Left lobe of liver (tissue), 2 donors: ENCODE results near the gene ZSWIM1. TPM values are rescaled to one million over a fixed set of nuclear protein-coding genes. Genes with fewer than 3 reads are reported as not detected.
"Not testable (repeated sequence)": the region's sequence is repeated elsewhere in the genome, so short reads cannot be mapped to it uniquely, and the experiment has no call there.

ENCODE experiments used
- ATAC-seq: fragments of 200-7000 bp; cut with Tn5 transposase; one replicate; pipeline ENCODE4 v1.9.1; 2020; ENCODE audit warnings: mild to moderate bottlenecking, moderate library complexity
- DNase-seq: peaks from one replicate; pipeline ENCODE4 v3.0.0-alpha.2; 2020; ENCODE audit warnings: low spot score
- total RNA-seq: library from RNA; stranded (reverse); gene quantifications from one replicate; pipeline ENCODE4 v1.2.1, GENCODE V29; 2021
- donor health status: DM: no; HTN: no; CAD: no; lungs with moderate emphysema.
- donor health status: DM: no; HTN: yes; CAD: no.

Gene ZSWIM1
- total RNA-seq, 1 donor from 2014 or later = 2.7 TPM

DNA sequence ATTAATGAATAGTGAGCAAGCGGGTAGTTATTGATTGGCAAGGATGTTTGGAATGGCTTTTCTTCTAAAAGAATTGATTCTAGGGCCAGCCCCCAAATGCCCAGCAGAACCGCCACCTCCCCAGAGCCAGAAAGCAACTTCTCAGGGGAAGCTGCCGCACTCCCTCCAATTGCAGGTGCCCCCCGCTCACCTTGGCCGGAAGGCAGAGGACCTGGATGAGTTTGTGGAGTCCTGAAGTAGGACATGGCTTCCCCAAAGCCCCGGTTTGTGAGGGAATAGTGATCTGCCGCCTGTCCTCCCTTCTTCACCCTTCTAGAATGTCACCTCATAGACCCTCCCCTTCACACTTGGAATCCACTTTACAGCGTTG, 6.3 kb downstream of the ZSWIM1 start, which contains the start of gene SPATA25:
Gene SPATA25 (minus strand): TSS at position 277 of the 370 bp plus-strand sequence. CDS start 32 bp downstream, at position 245.
- DNase-seq = no peak
- no peak for ATAC-seq

DNA sequence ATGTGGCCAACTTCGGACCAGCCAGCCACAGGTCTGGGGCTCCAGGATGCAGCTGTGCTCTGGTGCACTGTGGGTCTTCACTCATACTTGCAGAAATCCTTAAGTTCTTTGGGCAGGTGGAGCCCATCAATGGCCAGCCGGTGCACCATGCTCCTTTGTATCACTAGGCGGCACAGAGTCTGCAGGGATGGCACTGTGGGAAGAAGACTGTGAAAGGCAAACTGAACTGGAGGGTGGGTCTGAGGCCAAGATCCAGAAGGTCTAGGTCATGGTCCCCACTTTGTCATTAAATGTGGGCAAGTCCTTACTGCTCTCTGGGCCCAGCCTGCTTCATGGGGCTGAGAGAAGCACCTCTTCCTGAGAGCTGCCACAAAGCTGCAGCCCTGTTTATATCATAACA, 7.7 kb downstream of the ZSWIM1 start:
- DNase-seq (no peak), ATAC-seq (no peak)

DNA sequence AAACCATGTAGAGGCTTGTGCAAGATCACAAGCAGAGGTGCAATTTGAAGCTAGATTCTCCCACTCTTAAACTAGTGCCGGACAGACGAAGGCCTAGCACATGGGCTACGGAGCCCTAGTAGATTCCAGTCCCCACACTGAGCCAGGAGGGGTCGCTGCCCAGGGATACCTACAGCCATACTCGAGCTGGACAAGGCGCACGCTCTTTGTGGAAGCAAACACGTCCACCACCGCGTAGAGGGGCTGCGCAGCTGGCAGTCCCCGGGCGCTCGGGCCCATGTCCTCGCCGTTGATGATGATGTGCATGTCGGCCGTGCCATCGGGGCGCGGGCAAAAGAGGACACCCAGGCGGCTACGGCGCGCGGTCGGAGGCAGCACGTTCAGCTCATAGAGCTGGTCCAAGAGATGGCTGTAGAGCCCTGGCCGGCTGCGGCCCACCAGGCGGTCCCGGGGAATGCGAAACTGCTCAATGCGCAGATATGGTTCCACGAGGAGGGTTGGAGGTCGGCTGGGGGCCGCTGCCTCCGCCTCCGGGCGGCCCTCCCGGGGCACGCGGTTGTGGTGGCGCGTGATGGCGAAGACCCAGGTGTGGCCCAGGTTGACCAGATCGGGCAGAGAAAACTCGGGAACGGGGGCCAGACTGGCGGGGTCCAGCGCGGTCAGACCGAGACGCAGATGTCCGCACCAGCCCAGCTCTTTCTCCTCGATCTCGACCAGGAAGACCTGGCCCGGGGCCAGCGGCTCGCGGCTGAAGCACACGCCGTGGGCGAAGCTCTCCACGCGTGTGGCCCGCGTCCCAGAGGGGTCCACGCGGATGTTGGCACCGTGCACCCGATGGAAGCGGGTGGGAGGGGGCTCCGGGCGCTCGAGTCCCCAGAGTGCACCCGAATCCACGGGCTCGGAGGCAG, 9.3 kb downstream of the ZSWIM1 start:
- ATAC-seq = peak; percentile 75
- peak; percentile 78 for DNase-seq

DNA sequence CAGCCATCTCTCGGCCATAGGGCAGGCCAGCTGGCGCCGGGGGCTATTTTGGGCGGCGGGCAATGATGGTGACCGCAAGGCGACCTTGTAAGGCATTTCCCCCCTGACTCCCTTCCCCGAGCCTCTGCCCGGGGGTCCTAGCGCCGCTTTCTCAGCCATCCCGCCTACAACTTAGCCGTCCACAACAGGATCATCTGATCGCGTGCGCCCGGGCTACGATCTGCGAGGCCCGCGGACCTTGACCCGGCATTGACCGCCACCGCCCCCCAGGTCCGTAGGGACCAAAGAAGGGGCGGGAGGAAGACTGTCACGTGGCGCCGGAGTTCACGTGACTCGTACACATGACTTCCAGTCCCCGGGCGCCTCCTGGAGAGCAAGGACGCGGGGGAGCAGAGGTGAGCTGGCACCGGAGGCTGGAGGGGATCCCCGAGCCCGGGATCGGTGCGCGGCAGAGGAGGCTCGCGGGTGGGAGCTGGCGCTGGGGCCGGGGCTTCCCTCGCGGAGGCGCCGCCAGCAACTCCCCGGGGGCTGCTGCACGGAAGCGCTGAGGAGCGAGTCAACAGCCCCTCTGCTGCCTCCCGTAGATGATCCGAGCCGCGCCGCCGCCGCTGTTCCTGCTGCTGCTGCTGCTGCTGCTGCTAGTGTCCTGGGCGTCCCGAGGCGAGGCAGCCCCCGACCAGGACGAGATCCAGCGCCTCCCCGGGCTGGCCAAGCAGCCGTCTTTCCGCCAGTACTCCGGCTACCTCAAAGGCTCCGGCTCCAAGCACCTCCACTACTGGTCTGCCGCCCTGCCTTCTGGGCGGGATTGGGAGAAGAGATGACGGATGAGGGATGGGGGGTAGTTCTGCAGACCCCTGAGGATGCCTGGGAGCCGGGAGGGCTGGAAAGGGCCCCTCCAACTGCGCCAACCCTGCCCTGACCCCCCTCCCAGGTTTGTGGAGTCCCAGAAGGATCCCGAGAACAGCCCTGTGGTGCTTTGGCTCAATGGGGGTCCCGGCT, 10.3 kb downstream of the ZSWIM1 start, which contains the start of the genes CTSA and NEURL2:
Gene CTSA (plus strand): TSS at position 351 of the 999 bp plus-strand sequence. CDS start 234 bp downstream, at position 585.
Gene NEURL2 (minus strand): TSS at position 224 of the 999 bp plus-strand sequence. CDS start 217 bp downstream, at position 7.
- peak; percentile 86 for ATAC-seq
- DNase-seq = peak; percentile 98

DNA sequence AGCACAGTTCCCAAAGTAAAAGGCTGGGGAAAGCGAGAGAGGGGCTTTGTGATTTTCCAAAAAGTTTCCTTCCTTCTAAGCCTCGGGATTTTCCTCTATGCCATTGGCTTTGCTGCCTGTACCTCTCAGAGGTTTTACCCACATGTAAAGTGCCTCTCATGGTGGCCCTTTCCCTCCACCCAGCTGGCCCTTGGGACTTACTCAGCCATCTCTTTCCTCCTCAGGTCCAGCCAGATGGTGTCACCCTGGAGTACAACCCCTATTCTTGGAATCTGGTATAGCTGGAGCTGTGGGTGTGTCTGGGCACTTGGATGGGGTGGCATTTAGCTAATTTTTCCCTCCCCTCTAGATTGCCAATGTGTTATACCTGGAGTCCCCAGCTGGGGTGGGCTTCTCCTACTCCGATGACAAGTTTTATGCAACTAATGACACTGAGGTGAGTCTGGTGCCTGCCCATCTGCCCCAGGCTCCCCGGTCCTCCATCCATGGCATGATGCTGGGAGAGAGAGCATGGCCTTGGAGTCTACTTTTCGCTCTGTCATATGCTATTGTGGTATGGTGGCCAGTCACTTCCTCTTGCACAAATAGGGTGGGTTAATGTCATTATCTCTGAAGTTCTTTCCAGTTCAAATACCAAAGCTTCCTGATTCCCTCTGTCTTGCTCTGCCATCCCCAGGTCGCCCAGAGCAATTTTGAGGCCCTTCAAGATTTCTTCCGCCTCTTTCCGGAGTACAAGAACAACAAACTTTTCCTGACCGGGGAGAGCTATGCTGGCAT, 11.2 kb downstream of the ZSWIM1 start:
- ATAC-seq = no peak
- DNase-seq = no peak

DNA sequence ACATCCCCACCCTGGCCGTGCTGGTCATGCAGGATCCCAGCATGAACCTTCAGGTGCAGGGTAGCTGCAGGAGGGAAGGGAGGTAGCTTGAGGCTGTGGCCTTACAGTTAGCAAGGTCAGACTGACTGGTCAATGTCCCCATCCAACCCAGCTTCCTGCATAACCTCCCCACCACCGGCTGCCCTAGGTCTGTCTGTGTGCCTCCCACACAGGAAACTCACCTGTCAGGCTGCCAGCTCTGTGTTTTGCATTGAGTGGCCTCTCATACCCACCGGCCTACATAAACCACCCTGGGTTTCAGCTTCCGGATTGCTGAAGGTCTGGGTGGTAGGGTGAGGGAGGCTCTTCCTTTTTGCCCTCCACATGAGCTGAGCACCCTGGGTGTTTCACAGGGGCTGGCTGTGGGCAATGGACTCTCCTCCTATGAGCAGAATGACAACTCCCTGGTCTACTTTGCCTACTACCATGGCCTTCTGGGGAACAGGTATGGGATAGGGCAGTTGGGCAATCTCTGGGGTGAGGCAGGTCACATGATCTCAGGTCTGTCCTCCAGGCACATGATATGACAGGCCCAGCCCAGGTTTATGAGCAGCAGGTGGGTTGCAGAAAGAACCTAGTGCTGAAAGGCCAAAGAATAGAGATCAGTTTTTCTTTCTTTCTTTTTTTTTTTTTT, 11.9 kb downstream of the ZSWIM1 start:
- DNase-seq (no peak), ATAC-seq (no peak)

DNA sequence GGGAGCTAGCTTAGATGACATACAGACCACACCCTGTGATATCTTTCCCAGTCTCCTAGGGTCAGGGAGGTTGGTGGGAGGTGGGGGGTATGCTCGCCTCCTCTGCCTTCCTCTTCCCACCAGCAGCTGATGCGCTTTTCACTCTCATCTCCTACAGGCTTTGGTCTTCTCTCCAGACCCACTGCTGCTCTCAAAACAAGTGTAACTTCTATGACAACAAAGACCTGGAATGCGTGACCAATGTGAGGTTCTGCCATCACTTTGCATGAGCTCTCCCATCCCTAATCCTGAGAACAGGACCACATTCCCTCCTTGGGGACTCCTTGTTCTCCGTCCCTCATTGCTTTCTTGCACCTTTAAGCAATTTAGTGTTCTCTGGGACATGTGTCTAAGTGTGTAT, 12.8 kb downstream of the ZSWIM1 start:
- ATAC-seq = no peak
- DNase-seq = no peak

DNA sequence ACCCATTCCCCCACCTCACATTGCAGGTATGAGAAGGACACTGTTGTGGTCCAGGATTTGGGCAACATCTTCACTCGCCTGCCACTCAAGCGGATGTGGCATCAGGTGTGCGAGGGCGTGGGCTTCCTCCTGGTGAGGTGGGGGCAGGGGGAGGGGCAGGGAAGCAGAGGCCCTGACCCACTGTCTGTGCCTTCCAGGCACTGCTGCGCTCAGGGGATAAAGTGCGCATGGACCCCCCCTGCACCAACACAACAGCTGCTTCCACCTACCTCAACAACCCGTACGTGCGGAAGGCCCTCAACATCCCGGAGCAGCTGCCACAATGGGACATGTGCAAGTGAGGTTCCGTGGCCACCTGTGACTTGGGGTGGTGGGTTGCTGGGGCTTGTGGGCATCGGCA, 13.8 kb downstream of the ZSWIM1 start:
- DNase-seq (no peak), ATAC-seq (no peak)

DNA sequence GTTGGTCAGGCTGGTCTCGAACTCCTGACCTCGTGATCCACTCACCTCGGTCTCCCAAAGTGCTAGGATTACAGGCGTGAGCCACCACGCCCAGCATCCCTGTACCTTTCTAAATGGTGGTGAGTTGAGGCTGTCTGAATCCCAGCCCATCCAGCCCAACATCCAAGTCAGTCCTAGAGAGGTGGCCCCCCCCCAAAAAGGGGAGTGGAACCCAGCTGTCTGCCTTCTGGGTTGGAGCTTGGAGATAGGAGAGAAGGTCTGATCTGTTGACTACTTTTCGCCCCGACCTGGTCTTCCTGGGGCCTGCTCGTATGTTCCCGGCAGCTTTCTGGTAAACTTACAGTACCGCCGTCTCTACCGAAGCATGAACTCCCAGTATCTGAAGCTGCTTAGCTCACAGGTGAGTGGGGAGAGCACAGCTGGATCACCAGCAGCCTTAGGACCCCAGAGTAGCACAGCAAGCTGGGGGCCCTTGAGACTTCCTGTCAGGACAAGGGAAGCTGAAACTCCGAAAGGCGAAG, 15.7 kb downstream of the ZSWIM1 start:
- ATAC-seq = no peak
- no peak for DNase-seq

DNA sequence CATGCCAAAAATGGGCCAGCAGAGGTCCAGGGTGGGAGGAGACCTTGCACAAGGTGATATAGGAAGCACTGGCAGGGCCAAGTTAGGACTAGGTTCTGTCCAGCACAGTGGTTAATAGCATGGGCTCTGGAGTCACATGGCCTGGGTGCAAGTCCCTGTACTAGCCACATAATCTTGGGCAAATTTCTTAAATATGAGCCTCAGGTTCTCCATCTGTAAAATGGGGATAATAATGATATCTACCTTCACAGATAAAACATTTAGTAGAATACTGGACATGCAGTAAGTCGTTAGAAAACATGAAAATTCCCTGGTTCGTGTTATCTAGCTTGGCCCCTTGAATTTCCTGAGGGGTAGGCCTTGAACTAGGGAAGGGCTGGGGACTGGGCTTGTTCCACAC, 16.3 kb downstream of the ZSWIM1 start:
- no peak for DNase-seq
- ATAC-seq = no peak

DNA sequence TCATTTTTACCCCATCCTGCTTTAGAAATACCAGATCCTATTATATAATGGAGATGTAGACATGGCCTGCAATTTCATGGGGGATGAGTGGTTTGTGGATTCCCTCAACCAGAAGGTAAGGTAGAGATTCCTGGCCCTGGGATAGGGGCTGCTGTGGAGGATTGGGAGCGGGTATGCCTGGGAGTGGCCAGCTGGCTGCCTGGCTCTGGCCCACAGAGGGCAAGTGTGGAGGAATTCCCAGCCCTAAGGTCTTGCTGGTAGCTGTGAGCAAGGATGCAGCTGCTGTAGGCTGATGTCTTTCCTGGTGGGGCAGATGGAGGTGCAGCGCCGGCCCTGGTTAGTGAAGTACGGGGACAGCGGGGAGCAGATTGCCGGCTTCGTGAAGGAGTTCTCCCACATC, 16.7 kb downstream of the ZSWIM1 start:
- DNase-seq (no peak), ATAC-seq (no peak)

DNA sequence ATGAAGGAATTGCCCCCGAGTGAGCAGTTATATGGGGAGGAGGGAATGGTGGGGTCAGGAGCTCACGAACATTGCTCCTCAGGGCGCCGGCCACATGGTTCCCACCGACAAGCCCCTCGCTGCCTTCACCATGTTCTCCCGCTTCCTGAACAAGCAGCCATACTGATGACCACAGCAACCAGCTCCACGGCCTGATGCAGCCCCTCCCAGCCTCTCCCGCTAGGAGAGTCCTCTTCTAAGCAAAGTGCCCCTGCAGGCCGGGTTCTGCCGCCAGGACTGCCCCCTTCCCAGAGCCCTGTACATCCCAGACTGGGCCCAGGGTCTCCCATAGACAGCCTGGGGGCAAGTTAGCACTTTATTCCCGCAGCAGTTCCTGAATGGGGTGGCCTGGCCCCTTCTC, 17.3 kb downstream of the ZSWIM1 start:
- DNase-seq (no peak), ATAC-seq (no peak)

DNA sequence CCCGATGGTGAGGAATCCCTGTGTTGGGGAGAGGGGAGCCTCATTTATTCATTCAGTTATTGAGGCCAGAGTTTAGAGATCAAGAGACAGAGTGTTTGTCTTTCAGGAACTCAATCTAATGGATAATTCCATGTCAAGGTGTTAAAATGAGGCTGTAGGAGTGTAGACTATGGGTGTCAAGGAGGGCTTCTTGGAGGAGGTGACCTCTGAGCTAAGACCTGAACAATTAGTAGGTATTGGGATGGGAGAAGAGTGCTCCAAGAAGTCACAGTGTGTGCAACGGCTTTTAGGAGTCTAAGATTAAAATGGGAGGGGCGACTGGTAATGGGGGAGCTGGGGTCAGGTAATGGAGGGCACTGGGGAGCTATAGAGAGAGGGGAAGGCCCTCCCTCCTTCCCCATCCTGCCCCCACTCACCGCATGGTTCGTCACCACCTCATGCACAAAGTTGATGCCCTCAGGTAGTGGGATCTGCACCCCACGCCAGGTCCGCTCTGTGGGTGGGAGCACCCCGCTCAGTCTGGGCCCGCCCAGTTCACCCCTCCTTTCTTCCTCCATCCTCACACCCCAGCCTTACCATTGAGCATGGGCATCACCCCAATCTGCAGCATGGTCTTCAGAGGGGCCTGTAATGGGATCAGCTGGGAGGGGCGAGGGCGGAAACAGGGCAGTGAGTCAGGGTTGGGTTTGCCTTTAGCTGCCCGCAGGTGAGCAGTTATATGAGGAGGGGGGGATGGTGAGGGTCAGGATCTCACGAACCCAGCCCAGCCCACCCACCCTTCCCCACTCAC, 18.2 kb downstream of the ZSWIM1 start:
- DNase-seq (no peak), ATAC-seq (no peak)

DNA sequence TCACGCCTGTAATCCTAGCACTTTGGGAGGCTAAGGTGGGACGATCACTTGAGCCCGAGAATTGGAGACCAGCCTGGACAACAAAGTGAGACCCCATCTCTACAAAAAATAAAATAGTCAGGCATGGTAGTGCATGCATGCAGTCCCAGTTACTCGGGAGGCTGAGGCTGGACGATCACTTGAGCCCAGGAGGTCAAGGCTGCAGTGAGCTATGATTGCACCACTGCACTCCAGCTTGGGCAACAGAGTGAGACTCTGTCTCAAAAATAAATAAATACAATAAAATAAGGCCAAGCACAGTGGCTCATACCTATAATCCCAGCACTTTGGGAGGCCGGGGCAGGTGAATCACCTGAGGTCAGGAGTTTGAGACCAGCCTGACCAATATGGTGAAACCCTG, 20.3 kb downstream of the ZSWIM1 start:
- ATAC-seq = peak; percentile 15
- DNase-seq = not testable (repeated sequence)

DNA sequence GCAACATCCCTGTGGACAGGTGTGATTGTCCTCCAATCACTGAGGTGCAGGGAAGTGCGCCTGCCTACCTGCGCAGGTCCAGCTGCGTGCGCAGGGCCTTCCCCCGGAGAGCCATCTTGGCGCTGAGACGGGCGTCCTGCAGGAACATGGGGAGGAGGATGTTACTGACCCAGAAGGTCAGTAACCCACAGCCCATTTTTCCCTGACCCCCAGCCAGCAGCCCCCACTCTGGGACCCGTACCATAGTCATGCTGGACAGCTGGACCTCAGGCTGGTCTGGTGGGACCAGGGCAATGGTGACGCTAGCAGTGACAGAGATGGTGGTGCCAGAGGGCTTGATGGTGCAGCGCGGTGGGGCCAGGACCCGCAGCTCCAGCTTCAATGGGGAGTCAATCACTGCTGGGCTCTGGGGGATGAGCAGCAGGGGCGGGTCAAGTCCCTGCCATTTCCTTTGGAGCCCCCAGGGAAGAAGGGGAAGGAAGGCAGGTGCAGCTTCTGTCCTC, 21.2 kb downstream of the ZSWIM1 start:
- ATAC-seq (no peak), DNase-seq (no peak)

DNA sequence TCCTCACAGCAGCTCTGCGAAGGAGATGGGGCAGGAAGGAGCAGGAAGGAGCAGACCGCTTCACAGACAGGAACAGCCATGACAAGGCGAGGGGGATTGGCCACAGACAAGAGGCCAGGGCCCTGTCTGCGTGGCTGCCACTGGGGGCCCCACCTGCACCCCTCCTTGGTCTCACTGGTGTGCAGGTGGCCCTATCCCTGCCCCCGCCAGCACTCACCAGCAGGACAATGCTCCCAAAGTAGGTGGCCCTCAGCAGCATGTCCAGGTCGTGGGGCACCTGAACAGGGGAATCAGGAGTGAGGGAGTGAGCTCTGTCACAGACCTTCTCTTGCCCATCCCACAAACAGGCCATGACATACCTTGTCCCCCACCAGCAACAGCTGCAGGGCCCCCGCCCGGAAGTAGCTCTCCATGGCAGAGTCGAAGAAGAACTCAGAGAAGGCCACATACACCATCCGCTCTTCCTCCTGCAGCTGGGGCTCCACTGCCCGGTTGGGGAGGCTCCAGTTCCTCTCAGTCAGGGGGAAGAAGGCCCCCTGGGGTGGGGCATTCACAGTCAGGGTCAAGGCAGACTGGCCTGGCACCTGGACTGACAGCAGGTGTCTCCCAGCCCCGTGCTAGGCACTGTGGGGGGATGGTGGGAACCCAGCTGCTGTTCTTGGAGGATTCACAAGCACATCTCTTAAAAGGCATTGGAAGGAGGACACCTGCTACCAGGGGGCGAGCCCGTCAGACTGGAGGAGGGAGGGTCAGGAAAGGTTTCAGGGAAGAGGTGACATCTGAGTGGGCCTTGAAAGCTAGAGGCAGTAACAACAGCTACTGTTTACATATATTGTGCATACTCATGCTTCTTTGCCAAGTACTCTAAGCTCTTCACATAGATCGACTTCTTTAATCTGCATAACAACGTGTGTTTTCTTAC, 23.8 kb downstream of the ZSWIM1 start:
- ATAC-seq (no peak), DNase-seq (no peak)

DNA sequence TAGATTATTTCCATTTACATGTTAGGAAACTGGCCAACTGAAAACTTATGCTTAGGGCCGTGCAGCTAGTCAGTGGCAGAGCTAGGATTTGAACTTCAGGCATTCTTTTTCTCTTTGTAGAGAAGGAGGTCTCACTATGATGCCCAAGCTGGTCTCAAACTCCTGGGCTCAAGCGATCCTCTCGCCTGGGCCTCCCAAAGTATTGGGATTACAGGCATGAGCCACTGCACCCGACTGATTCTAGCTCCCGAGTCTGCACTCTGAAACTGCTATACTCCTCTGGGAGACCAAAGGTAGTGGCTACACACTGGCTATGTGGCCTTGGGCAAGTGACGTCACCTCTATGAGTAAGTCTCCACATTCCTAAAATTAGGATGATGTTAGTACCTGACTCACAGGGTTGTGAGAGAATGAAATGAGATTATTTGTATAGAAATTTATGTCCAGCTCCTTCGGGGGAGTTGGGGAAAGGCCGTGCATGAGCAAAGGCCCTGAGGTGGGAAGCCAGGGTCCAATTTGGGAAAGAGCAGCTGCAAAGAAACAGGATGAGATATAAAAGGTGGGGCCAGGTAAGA, 24.6 kb downstream of the ZSWIM1 start:
- ATAC-seq (no peak), DNase-seq (no peak)
